K562 (cell line): ENCODE measurements around the gene DERL3.

ENCODE experiments used
- CREB3L1 ChIP-seq: fragments of 450-650 bp; IDR thresholded peaks from 2 replicates; pipeline ENCODE4 v1.6.1; 2014; ENCODE audit warnings: low read depth, mild to moderate bottlenecking, moderate library complexity, borderline replicate concordance
- CTCF ChIP-seq, 3 experiments: IDR thresholded peaks in 2 of 3; conservative IDR thresholded peaks in 1 of 3; 2 replicates each; pipeline ENCODE4 v1.5.1; 2011 to 2012; ENCODE audit warnings: low read length in 3 of 3, mild to moderate bottlenecking in 3 of 3, control low read depth in 2 of 3, improper control_type of control experiment in 1 of 3, inconsistent platforms in 1 of 3, low read depth in 1 of 3, mixed read lengths in 1 of 3, moderate library complexity in 1 of 3; ENCODE audit not compliant: insufficient read depth in 2 of 3
- ETS1 ChIP-seq: conservative IDR thresholded peaks from 2 replicates; pipeline ENCODE4 v1.6.1; 2011; ENCODE audit warnings: low read depth, mild to moderate bottlenecking, low read length; ENCODE audit not compliant: control insufficient read depth
- MAFF ChIP-seq: IDR thresholded peaks from 2 replicates; pipeline ENCODE4 v1.6.1; 2012; ENCODE audit warnings: low read length, improper control_type of control experiment
- MEF2D ChIP-seq: conservative IDR thresholded peaks from 2 replicates; pipeline ENCODE4 v1.6.1; 2016; ENCODE audit warnings: low read depth, missing genetic modification characterization, missing compliant biosample characterization
- MXI1 ChIP-seq: IDR thresholded peaks from 2 replicates; pipeline ENCODE4 v1.6.1; 2011; ENCODE audit warnings: low read depth, mild to moderate bottlenecking, improper control_type of control experiment, low read length
- SAP30 ChIP-seq: fragments of 200-600 bp; sonication (generic); IDR thresholded peaks from 2 replicates; pipeline ENCODE4 v1.6.1; 2012; ENCODE audit warnings: borderline replicate concordance, low read depth, mild to moderate bottlenecking, moderate library complexity, low read length, control low read depth, inconsistent platforms; ENCODE audit not compliant: insufficient read depth, poor library complexity, severe bottlenecking
- ZSCAN29 ChIP-seq: fragments of 450-650 bp; IDR thresholded peaks from 2 replicates; pipeline ENCODE4 v1.6.1; 2017

- TF ChIP-seq CREB3L1 (no peak), MAFF (no peak), ETS1 (no peak), CTCF (IDR thresholded peaks at IDR 0.05 in 2 of 3, conservative IDR thresholded peaks at IDR 0.05 in 1 of 3; ENCODE audit: insufficient read depth in 2 of 3, low read depth in 1 of 3, low read length in 3 of 3) (no peak), ZSCAN29 (no peak), MEF2D (tag) (no peak), MXI1 (no peak), SAP30 (no peak)
Observed at GRCh38 chr22:23847310-23847920, 8.6 kb upstream of the DERL3 start.
